Colonic mucosa (tissue), 4 donors: ENCODE data around the gene RBM6. TPM values are rescaled to one million over a fixed set of nuclear protein-coding genes. Genes with fewer than 3 reads are reported as not detected.

Source experiments
- DNase-seq: peaks from one replicate; pipeline ENCODE4 v3.0.0-alpha.2; 2020
- H3K27ac ChIP-seq: fragments of 200-600 bp; one replicate; pipeline ENCODE4 v1.8.0; 2021
- H3K27me3 ChIP-seq: fragments of 200-600 bp; one replicate; pipeline ENCODE4 v1.8.0; 2021
- H3K36me3 ChIP-seq: fragments of 200-600 bp; one replicate; pipeline ENCODE4 v1.8.0; 2021
- H3K4me1 ChIP-seq: fragments of 200-600 bp; one replicate; pipeline ENCODE4 v1.8.0; 2021; ENCODE audit warnings: mild to moderate bottlenecking
- H3K4me3 ChIP-seq: fragments of 200-600 bp; one replicate; pipeline ENCODE4 v1.8.0; 2021
- H3K9ac ChIP-seq, 2 donors: one replicate each; pipeline ENCODE4 v1.7.0; 2013; ENCODE audit warnings: control low read depth in 2 of 2, low read depth in 2 of 2, low read length in 2 of 2
- H3K9me3 ChIP-seq: fragments of 200-600 bp; one replicate; pipeline ENCODE4 v1.8.0; 2021
- intact Hi-C: fragments of 100-400 bp; cut with DNase I; formaldehyde crosslinking; loops from one replicate; pipeline ENCODE4 v1.14.1; 2022
- total RNA-seq, 2 donors: library from RNA; stranded (reverse); fragmentation: NEBNext Ultra II Directional in 1 of 2; extraction: Animal tissue kit (Norgen Biotek cat#: 25700) in 1 of 2; gene quantifications; one replicate each; pipeline ENCODE4 v1.2.1, GENCODE V29; 2021
- TF ChIP-seq, protein P1 (sequence below): fragments of 200-600 bp; IDR thresholded peaks from one replicate; pipeline ENCODE4 v1.8.0; 2022; ENCODE audit warnings: antibody characterized with exemption, mild to moderate bottlenecking
- donor health status: healthy.
- donor health status: DM: no; HTN: no; CAD: no.
- donor health status: DM: no; HTN: no; CAD: no.

RBM6 gene
- total RNA-seq, 2 donors from 2014 or later: 49.8 to 60.3 TPM

DNA sequence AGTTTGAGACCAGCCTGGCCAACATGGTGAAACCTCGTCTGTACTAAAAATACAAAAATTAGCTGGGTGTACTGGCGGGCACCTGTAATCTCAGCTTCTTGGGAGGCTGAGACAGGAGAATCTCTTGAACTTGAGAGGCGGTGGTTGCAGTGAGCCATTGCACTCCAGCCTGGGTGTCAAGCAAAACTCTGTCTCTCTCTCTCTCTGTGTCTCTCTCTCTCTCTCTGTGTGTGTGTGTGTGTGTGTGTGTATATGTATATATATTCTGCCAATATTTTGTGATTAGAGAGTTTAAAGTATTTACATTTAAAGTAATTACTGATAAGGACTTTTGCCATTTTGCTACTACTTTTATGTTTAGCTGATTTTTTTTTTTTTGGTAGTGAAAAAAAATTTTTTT is 15.7 kb downstream of the RBM6 start:
- no peaks in the 10 kb centered on the region for H3K4me1 ChIP-seq
- H3K9me3 ChIP-seq: no peaks in the 10 kb centered on the region
- DNase-seq: no peak
- no peak overlapping the region for H3K4me3 ChIP-seq
- no peaks in the 10 kb centered on the region for H3K36me3 ChIP-seq
- no peaks in the 10 kb centered on the region for H3K27me3 ChIP-seq
- no peak overlapping the region for H3K9ac ChIP-seq
- intact Hi-C loops: no loop called here
- TF ChIP-seq, protein P1, sequence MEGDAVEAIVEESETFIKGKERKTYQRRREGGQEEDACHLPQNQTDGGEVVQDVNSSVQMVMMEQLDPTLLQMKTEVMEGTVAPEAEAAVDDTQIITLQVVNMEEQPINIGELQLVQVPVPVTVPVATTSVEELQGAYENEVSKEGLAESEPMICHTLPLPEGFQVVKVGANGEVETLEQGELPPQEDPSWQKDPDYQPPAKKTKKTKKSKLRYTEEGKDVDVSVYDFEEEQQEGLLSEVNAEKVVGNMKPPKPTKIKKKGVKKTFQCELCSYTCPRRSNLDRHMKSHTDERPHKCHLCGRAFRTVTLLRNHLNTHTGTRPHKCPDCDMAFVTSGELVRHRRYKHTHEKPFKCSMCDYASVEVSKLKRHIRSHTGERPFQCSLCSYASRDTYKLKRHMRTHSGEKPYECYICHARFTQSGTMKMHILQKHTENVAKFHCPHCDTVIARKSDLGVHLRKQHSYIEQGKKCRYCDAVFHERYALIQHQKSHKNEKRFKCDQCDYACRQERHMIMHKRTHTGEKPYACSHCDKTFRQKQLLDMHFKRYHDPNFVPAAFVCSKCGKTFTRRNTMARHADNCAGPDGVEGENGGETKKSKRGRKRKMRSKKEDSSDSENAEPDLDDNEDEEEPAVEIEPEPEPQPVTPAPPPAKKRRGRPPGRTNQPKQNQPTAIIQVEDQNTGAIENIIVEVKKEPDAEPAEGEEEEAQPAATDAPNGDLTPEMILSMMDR: no peak
- H3K27ac ChIP-seq: no peak overlapping the region

GRCh38 chr3:49966233-49966942 is 26.4 kb downstream of the RBM6 start:
- Histone ChIP-seq H3K4me1 (no peaks in the 10 kb centered on the region), H3K27ac (no peak overlapping the region), H3K4me3 (no peak overlapping the region), H3K9me3 (no peaks in the 10 kb centered on the region), H3K27me3 (no peaks in the 10 kb centered on the region), H3K36me3 (peaks cover 2% of the 10 kb centered on the region), H3K9ac (no peak overlapping the region)
- no peak for DNase-seq
- TF ChIP-seq, protein P1: no peak
- intact Hi-C loops: no loop called here

DNA sequence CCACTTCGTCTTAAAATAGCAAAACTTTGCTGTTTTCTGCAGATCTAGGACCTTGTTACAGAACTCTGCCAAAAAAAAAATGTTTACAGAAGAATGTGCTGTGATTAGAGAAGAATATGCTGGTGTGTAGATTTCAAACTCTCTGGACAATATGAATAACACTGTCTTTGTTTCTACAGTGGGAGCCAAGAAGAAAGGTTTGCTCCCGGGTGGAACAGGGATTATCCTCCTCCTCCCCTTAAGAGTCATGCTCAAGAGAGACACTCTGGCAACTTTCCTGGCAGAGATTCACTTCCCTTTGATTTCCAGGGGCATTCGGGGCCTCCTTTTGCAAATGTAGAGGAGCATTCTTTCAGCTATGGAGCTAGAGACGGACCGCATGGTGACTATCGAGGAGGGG is 27.3 kb downstream of the RBM6 start:
- no peak overlapping the region for H3K4me3 ChIP-seq
- TF ChIP-seq, protein P1: no peak
- H3K9ac ChIP-seq: no peak overlapping the region
- H3K27ac ChIP-seq: no peak overlapping the region
- H3K27me3 ChIP-seq: no peaks in the 10 kb centered on the region
- no peaks in the 10 kb centered on the region for H3K4me1 ChIP-seq
- H3K9me3 ChIP-seq: no peaks in the 10 kb centered on the region
- intact Hi-C loops: no loop called here
- peaks cover 2% of the 10 kb centered on the region for H3K36me3 ChIP-seq
- DNase-seq: no peak

DNA sequence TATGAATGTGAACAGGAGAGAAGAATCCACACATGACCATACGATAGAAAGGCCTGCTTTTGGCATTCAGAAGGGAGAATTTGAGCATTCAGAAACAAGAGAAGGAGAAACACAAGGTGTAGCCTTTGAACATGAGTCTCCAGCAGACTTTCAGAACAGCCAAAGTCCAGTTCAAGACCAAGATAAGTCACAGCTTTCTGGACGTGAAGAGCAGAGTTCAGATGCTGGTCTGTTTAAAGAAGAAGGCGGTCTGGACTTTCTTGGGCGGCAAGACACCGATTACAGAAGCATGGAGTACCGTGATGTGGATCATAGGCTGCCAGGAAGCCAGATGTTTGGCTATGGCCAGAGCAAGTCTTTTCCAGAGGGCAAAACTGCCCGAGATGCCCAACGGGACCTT is 28.4 kb downstream of the RBM6 start:
- Histone ChIP-seq H3K4me3 (no peak overlapping the region), H3K9me3 (no peaks in the 10 kb centered on the region), H3K36me3 (peaks cover 2% of the 10 kb centered on the region), H3K27ac (no peak overlapping the region), H3K4me1 (no peaks in the 10 kb centered on the region), H3K9ac (no peak overlapping the region), H3K27me3 (no peaks in the 10 kb centered on the region)
- TF ChIP-seq, protein P1: no peak
- intact Hi-C loops: no loop called here
- DNase-seq: no peak

GRCh38 chr3:49972656-49973055 is 32.7 kb downstream of the RBM6 start:
- DNase-seq: no peak
- H3K27ac ChIP-seq: no peak overlapping the region
- TF ChIP-seq, protein P1: no peak
- H3K9ac ChIP-seq: no peak overlapping the region
- intact Hi-C loops: no loop called here
- H3K27me3 ChIP-seq: no peaks in the 10 kb centered on the region
- no peak overlapping the region for H3K4me3 ChIP-seq
- no peaks in the 10 kb centered on the region for H3K4me1 ChIP-seq
- H3K9me3 ChIP-seq: no peaks in the 10 kb centered on the region
- H3K36me3 ChIP-seq: no peaks in the 10 kb centered on the region
